ENCODE data around the gene MPZL1.

GRCh38 chr1:167797015-167797414, 75.2 kb downstream of the MPZL1 start:
- TF ChIP-seq CTCF (IDR thresholded peaks at IDR 0.05) (no peak), POLR2A (IDR thresholded peaks at IDR 0.05) (peak in 1 of 2 donors; percentile 66)
